KG1 (cell line): ENCODE data around the gene METTL22.
"Not testable (repeated sequence)": the region's sequence is repeated elsewhere in the genome, so short reads cannot be mapped to it uniquely, and the experiment has no call there.

Experiments used
- DNase-seq: peaks from one replicate; lab custom pipeline; 2025; lab: John Stamatoyannopoulos, UW

METTL22 gene

GRCh38 chr16:8632675-8633182, 11.2 kb downstream of the METTL22 start:
- peak; percentile 81 for DNase-seq

DNA sequence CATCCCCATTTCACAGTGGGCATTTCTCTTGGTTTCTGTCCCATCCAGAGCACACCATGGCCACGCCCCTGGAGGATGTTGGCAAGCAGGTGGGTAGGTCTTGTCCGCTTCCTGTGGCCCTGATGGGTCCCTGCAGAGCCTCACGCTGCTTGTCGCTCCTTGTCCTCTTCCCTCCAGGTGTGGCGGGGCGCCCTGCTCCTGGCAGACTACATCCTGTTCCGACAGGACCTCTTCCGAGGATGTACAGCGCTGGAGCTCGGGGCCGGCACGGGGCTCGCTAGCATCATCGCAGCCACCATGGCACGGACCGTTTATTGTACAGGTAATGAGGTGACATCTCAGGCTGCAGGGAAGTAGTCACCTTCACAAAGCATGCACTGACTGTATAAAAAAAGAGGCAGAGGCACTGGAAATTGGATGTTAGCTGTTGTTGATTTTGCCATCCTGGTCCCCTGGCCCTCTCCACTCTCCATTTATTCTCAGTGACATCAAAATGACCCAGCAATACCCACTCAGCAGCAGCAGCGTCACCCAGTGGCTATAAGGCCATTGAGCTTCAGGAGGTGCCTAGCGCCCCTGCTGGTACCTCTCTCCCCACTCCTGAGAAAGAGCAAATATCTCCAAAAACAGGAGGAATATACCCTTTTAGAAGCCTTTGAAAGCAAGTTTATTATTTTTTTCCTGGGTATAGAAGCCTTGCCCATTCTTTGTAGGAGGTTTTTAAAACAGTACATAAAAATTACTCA, 13.7 kb downstream of the METTL22 start:
- DNase-seq = no peak

GRCh38 chr16:8639694-8640093, 18.2 kb downstream of the METTL22 start:
- no peak for DNase-seq

DNA sequence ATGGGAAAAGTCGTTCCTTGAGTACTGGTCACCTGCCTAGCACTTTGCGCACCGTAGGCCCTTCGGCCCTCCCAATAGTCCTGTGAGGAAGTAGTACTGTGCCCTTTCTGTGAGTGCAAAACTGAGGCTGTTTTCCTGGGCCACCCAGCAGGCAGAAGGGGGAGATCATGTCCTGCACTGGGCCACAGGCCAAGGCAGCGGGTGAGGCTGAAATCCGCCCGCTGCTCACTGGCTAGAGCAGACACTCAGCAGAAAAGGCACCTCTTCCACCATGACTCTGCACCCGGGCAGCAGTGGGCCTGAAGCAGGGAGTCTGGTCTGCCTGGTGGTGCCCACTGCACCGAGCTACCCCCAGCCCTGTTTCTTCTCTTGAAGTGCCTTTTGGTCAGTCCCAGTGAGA, 20.2 kb downstream of the METTL22 start:
- no peak for DNase-seq

DNA sequence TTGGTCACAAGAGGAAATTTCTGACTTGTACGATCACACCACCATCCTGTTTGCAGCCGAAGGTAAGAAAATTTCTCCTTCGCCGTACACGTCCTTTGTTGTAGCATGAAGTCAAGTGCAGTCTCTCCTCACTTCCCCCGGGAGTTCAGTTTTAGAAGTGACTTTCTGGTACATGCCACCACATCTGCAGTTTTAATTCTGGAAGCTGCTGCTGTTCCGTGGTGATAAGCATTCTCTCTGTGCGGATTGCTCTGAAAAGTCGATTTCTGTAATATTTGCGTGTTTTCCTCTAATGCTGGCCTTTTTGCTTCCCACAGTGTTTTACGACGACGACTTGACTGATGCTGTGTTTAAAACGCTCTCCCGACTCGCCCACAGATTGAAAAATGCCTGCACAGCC, 20.6 kb downstream of the METTL22 start:
- DNase-seq = no peak

- DNase-seq = peak; percentile 52
These were observed 23.0 kb downstream of the METTL22 start for GRCh38 chr16:8644211-8645140.

DNA sequence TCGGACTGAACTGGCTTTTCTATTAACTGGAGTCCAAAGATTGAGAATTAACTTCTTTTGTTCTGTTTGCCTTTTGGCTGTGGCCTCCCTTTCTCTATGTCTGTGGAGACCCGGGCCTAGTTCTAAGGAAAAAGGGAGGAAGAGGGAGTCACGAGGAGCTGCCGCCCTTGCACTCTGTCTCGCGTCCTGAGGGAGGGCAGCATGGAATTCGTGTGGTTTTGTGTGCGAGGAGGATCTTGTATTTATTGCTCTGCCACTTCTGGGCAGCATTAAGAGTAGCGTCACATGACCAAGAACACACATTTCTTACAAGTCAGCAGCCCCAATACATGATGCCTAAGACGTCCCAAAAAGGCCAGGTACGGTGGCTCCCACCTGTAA, 23.6 kb downstream of the METTL22 start:
- no peak for DNase-seq

DNA sequence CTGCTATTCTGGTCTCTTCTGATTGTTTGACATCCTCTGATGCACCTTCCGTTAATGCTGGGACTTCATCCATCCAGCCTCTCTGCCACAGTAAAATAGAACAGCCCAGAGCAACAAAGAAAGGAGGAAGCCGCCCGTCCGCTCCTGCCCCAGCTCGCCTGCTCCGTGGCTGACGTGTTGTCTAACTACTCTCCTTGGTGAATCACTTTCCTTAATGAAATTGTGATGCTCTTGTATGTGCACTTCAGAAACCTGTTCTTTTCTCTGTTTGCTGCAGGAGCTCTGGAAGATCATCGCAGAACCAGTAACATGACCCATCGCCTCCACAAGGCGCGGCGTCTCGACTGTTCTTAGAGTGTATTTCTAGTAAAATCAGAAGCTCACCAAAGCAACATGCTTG, 24.3 kb downstream of the METTL22 start:
- DNase-seq = no peak

- no peak for DNase-seq
These were observed 25.0 kb downstream of the METTL22 start for GRCh38 chr16:8646326-8647053.

DNA sequence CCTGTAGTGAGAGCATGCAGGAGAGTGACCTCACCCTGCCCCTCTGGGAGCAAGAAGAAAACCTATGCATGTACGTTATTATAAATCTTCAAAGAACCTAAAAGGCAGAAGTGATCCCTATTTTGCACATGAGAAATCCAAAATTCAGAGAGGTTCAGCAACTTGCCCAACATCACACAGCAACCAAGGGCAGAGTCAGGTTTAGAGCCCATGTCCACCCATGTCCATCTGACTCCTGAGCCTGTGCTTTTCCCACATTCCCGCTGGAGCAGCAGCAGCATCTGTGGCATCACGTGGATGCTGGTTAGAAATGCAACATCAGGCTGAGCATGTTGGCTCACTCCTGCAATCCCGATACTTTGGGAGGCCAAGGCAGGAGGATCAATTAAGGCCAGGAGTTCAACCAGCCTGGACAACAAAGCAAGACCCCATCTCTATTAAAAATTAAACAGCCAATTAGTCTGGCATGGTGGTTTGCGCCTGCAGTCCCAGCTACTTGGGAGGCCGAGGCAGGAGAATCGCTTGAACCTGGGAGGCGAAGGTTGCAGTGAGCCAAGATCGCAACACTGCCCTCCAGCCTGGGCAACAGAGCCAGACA, 26.3 kb downstream of the METTL22 start:
- DNase-seq = no peak

DNA sequence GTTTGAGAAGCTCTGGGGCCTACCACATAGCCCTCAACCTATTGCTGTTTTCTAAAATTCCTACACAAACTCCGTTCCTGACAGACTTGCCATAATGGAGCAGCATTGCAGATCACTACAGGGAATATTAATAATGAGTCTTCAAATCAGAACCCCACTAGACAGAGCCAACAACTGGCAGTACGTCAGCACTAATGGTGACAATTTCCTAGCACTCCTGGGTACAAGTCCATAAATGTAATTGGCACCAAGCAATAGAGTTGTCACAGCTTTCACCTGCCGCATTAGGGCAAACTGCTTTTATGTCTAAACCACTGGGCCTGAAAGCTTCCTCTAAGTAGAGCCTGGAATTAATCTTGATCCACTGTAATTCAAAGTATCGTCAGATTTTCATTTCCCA, 27.4 kb downstream of the METTL22 start:
- DNase-seq = no peak

DNA sequence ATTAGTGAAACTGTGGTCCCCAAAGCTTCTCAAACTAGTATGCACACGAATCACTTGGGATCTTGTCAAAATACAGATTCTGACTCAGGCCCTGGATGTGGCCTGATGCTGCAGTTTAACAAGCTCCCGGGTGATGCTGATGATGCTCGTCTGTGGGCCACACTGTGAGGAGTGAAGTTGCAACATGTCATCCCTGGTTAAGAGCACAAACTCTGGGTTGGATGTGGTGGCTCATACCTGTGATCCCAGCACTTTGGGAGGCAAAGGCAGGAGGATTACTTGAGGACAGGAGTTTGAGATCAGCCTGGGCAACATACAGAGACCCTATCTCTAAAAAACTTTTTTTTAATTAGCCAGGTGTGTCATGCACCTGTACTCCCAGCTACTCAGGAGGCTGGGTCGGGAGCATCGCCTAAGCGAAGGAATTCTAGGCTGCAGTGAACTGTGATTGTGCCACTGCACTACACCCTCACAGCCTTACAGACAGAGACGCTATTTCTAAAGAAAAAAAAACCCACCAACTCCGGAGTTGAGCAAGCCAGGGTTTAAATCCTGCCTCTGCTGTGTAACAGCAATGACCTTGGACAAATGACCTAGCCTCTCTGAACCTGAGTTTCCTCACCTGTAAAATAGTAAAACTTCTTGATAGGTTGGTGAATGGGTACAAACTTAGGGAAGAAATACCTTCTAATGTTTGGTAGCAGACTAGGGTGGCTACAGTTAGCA, 28.5 kb downstream of the METTL22 start:
- no peak for DNase-seq

GRCh38 chr16:8651958-8652357, 30.5 kb downstream of the METTL22 start:
- DNase-seq = not testable (repeated sequence)

DNA sequence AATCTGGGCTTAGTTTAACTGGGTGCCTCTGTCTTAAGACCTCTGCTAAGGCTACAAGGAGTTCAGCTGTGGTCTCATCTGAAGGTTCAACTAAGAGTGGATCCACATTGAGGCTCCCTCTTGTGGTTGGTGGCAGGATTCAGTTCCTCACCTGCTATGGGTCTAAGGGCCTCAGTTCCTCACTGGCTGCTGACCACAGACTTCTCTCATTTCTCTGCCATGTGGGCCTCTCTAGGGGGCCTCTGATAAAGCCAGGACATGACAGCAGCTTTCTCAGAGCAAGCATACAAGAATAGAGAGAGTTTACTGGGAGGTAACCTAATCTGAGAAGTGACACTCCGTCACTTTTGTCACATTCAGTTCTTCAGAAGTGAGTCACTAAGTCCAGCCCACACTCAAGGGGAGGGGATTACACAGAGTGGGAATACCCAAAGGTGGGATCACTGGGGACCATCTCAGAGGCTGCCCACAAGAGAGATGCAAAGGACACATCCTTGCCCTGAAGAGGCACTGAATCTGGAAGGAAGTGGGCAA, 33.8 kb downstream of the METTL22 start:
- peak; percentile 2 for DNase-seq

GRCh38 chr16:8656376-8656775, 34.9 kb downstream of the METTL22 start:
- DNase-seq = no peak

- DNase-seq = peak; percentile 12
These were observed 39.4 kb downstream of the METTL22 start for GRCh38 chr16:8660841-8661301.

- DNase-seq = no peak
These were observed 40.2 kb downstream of the METTL22 start for GRCh38 chr16:8661703-8662102.

DNA sequence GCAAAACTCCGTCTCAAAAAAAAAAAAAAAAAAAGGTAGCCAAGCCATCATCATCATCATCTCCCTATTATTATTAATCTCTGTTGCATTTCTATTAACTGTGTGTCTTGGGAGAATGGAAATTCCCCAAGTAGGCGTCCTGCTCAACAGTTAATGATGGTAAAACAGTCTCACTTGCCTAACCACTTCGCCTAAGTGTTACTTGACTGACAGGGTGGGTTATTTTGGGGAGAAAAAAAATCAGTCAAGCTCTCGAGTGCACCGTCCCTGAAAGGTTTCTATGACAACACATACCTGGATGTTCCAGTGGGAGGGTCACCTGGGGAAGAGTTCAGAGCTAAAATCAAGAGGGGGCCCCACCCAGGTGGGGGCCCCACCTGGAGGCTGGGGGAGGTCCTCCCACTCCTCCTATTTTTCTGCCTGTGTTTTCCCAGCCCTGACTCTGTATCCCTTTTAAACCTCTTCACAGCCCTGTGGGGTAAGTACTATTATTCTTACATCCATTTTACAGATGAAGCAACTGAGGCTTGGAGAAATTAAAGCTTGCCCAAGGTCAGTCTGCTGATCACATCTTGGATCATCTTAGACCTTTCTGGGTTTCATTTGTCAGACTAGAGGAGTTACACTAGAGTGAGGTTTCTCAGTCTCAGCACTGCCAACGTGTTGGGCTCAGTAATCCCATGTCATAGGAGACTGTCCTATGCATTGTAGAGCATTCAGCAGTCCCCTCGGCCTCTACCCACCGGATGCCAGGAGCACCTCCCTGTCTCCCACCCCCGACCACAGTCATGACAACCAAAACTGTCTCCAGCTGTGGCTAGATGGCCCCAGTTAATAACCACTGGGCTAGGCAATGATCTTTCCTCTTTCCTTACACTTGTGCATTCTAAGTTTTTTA, 41.9 kb downstream of the METTL22 start:
- DNase-seq = no peak

DNA sequence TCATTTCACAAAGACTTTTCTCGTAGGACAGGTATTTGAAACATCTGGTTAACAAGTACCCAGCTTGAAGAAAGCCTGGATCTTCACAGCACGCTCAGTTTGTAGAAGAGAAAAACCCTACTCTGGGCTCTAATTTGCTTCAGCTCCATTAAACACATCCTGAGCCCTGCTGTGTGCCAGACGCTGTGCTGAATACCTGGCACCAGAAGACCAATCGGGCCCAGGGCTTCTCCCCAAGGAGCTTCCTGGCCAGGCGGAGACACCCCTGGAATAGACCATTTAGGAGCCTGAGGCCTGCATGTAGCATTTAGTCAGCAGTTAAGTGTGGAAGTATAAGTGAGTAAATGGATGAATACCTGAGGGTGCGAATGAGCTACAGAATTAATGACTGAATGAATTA, 44.0 kb downstream of the METTL22 start:
- no peak for DNase-seq

- no peak for DNase-seq
These were observed 46.0 kb downstream of the METTL22 start for GRCh38 chr16:8667492-8667891.
